CD4-positive, alpha-beta T cell treated with Interleukin-12 subunit alpha and Interleukin-12 subunit beta, for 1 hour (primary cell): Measurements from ENCODE around the gene TMEM126A.
A peak's percentile ranks its signal among the peaks of the same experiment; 100 is the strongest.

Source experiments
- DNase-seq: peaks from one replicate; pipeline ENCODE4 v3.0.0-alpha.2; 2020

The TMEM126A gene

DNA sequence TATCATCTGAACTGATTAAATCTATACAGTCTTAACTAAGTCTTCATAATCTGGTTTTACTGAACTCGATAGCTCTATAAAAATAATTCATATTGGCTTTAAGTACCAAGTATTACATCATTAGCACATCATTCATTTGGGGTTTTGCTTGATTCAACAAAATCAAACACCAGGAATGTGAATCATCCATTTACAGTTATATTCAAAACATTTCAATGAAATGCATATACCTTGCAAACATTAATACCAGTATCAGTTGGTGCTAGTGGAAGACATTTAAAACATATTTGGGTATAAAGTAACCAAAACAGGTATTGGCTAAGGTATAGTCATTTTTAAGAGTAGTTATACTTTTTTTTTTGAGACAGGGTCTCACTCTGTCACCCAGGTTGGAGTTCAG, 50.4 kb downstream of the TMEM126A start:
- DNase-seq = no peak

DNA sequence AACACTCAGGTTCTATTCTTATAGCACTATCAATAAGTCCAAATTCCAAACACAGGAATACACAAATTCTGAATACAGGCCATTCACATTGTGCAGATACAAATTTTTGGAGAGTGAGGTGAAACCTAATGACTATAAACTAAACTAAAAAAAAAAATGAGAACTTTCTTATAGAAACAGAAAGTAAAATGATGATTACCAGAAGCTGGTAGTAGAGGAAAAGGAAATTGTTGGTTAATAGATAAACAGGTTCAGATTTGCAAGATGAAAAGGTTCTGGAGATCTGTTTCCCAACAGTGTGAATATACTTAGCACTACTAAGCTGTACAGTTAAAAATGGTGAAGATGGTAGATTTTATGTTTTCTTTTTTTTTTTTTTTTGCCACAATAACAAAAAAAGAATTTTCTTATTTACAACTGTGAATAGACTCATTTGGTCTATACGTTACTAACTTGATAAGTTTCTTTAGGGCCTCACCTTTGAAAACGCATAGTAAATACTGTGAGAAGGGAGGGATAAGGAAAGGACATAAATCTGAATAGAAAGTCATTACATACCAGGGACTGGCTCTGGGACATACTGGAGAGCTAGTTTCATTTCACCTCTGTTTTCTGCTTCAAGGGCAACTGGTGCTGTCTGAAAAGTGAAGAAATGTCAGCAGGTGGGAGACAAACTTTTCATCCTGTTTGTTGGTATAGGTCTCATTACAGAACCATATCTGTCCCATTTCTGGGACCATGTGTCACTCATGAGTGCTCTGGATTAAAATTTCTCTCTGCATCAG, 52.4 kb downstream of the TMEM126A start:
- peak; percentile 24 for DNase-seq

DNA sequence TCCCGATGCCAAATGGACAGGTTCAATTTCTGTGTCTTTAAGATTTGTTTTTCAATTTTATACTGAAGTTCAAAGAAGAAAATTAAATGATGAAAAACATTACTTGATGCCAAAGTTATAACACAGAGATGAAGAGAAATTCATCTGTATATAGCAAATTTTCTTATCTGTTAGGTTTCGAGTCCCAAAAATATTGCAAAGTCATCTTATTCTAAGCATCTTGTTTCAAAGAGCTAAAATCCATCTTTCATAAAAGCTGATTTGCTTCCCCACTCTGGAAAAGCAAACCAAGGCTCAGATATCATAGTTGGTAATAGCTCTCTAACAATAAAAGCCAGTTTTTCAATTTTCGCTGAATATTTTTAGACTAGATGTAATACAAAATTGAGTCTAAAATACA, 57.2 kb downstream of the TMEM126A start:
- no peak for DNase-seq

DNA sequence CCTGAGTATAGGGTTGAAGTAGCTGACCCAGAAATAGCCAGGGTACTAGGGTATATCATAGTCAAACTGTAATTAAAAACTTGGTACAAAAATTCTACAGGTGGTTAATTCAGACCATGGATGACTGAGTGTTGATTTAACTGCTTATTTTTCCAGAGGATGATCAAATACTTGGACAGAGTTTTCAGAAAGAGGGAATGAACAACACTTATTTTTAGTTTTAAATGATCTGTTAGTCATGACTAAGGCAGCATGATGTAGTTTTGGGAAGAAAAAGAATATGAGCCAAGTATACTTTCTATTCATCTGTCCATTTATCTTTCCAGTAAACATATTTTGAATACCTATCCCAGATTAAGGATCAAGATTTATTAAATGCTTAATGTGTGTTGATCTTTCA, 58.0 kb downstream of the TMEM126A start:
- no peak for DNase-seq
